Heart left ventricle (tissue), 16 donors: ENCODE results near the gene EMILIN3. TPM values are rescaled to one million over a fixed set of nuclear protein-coding genes. Genes with fewer than 3 reads are reported as not detected.

Source experiments
- ATAC-seq, 4 donors: fragments of 200-7000 bp; cut with Tn5 transposase; one replicate each; pipeline ENCODE4 v1.9.1; 2020 to 2022; ENCODE audit warnings: moderate library complexity in 4 of 4, mild to moderate bottlenecking in 3 of 4, moderate number of reproducible peaks in 1 of 4
- DNase-seq, 5 donors: peaks; one replicate each; pipeline ENCODE4 v3.0.0-alpha.2; 2020
- H3K27ac ChIP-seq, 12 donors: fragments of 200-600 bp; sonication (generic) in 4 of 12; one replicate each; pipeline versions ENCODE4 v1.5.0 to v1.8.0; 2016 to 2022; ENCODE audit warnings: mild to moderate bottlenecking in 2 of 12
- H3K27me3 ChIP-seq, 9 donors: fragments of 200-600 bp; sonication (generic) in 2 of 9; one replicate each; pipeline versions ENCODE4 v1.5.1 to v1.8.0; 2016 to 2022; ENCODE audit warnings: mild to moderate bottlenecking in 3 of 9
- H3K36me3 ChIP-seq, 9 donors: fragments of 200-600 bp; sonication (generic) in 2 of 9; one replicate each; pipeline versions ENCODE4 v1.5.0 to v1.8.0; 2018 to 2022; ENCODE audit warnings: mild to moderate bottlenecking in 2 of 9
- H3K4me1 ChIP-seq, 12 donors: fragments of 200-600 bp; sonication (generic) in 4 of 12; one replicate each; pipeline versions ENCODE4 v1.5.0 to v1.8.0; 2016 to 2022; ENCODE audit warnings: mild to moderate bottlenecking in 3 of 12
- H3K4me3 ChIP-seq, 12 donors: fragments of 200-600 bp; sonication (generic) in 4 of 12; one replicate each; pipeline versions ENCODE4 v1.5.0 to v1.8.0; 2017 to 2022; ENCODE audit warnings: mild to moderate bottlenecking in 9 of 12, moderate library complexity in 4 of 12
- H3K9me3 ChIP-seq, 12 donors: fragments of 200-600 bp; sonication (generic) in 4 of 12; one replicate each; pipeline versions ENCODE4 v1.5.0 to v1.8.0; 2016 to 2022; ENCODE audit warnings: mild to moderate bottlenecking in 1 of 12
- POLR2A ChIP-seq, 2 donors: fragments of 450-650 bp; IDR thresholded peaks; one replicate each; pipeline ENCODE4 v1.6.1; 2017; ENCODE audit warnings: antibody characterized with exemption in 2 of 2, mild to moderate bottlenecking in 2 of 2, moderate library complexity in 2 of 2
- WGBS, 4 donors: extraction: QIAGEN DNeasy Blood & Tissue Kit in 2 of 4; methylation state at CpG; one replicate each; pipeline versions ENCODE4 v1.1.5 to v1.1.7; 2013 to 2018; 5-methylcytosine and 5-hydroxymethylcytosine counted together
- intact Hi-C, 10 donors: fragments of 100-400 bp; cut with DNase I; formaldehyde crosslinking; loops; one replicate each; pipeline versions ENCODE4 v1.11.1 to v1.14.2; 2022
- polyA plus RNA-seq, 2 donors: library from polyadenylated mRNA; stranded (reverse); fragments of 200-250 nt; gene quantifications; one replicate each; pipeline ENCODE4 v1.2.3, GENCODE V29; 2013
- total RNA-seq, 9 donors: library from RNA; depleted of rRNA in 2 of 9; stranded (reverse); fragments of >200 nt in 2 of 9; fragmentation: NEBNext Ultra II Directional in 3 of 9; extraction: Animal tissue kit (Norgen Biotek cat#: 25700) in 3 of 9; gene quantifications; one replicate each; pipeline versions ENCODE4 v1.1.0 to v1.2.4, GENCODE V29; 2016 to 2023
- TF ChIP-seq, protein P1 (sequence below), 12 donors: fragments of 200-600 bp; sonication (generic) in 4 of 12; IDR thresholded peaks; one replicate each; pipeline versions ENCODE4 v1.5.0 to v1.8.0; 2018 to 2022; ENCODE audit warnings: antibody characterized with exemption in 12 of 12, mild to moderate bottlenecking in 5 of 12
- donor health status: ischemic (EF 13 %, LVEDD 7.1; RV severe dilation, severe dysfunction).
- donor health status: healthy with polysubstance abuse.
- donor health status: DM: no; HTN: yes; CAD: no.
- donor health status: DM: no; HTN: no; CAD: no.
- donor health status: ischemic (EF 25% LVEDD 6.9; RV normal size, moderate dysfunction).
- donor health status: ischemic (EF 25% LVEDD 5.7; RV mildly dilated, moderate dysfunction).
- donor health status: healthy.
- donor health status: DM: yes; HTN: yes; CAD: no.
- donor health status: ischemic (EF 35%, LVEDD 5.7; RV mildly dilated, moderate dysfunction).
- donor health status: nonischemic (EF 11% LVEDD 7.7; RV severe dilation, severe dysfunction).
- donor health status: DM: yes; HTN: yes; CAD: no.
- donor health status: PGD.
- donor health status: ischemic (EF 29% LVEDD 5.4; RV normal size, mild dysfunction).
- donor health status: nonischemic (EF 23%, LVEDD 6.1; RV moderate dilation, normal function).

The EMILIN3 gene
- total and polyA plus RNA-seq, 11 donors = 0.24 to 9.3 (median 2.2) TPM

DNA sequence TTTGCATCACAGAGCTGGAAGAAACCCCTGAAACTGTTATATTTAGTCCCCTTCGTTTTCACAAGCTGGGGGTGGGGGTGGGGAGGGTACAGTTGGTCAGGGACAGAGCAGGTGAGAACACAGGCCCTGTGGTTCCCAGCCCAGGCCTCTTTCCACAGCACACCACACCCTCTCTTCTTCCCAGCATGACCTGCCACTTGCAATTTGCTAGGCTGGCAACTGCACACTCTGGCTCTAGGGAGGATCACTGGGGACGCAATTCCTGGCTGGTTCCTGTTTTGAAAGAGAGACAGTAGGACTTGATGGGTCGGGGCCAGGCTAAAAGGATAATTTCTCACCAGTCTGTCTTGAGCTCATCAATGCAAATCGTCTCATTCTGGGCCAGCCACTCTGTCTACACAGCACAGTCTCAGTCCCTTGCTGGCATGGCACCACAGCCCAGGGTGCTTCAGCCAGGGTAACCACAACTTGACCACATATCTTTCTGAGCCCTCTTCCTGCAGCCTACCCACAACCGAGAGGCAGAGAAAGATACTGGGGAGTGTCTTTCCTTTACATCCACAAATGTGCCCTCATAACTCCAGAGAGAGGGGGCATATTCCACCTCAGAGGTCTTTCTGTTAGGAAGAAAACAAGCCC, 41.7 kb upstream of the EMILIN3 start:
- DNase-seq = no peak
- 61 to 71% (median 67%) methylated on average over 5 of the region's 5 CpGs for WGBS, 4 donors
- intact Hi-C loops = loop anchor here in 8 of 10 donors (2.0 to 10.0 kb wide), 10 partner anchors 41 to 273 kb away; partner anchors contain the start of genes LPIN3 (in 3 of the 8), PLCG1 (in 2 of the 8) and EMILIN3 (in 1 of the 8)
- peaks cover 0 to 90% (median 62%) of the 10 kb centered on the region in 9 donors for H3K36me3 ChIP-seq
- peak overlapping the region in 3 of 12 donors; percentile 2 to 20 (median 12) for H3K27ac ChIP-seq
- ATAC-seq = no peak
- H3K27me3 ChIP-seq = no peaks in the 10 kb centered on the region
- peaks cover 3 to 64% (median 35%) of the 10 kb centered on the region in 12 donors for H3K4me1 ChIP-seq
- no peak overlapping the region for H3K4me3 ChIP-seq
- H3K9me3 ChIP-seq = no peaks in the 10 kb centered on the region
- TF ChIP-seq, protein P1, sequence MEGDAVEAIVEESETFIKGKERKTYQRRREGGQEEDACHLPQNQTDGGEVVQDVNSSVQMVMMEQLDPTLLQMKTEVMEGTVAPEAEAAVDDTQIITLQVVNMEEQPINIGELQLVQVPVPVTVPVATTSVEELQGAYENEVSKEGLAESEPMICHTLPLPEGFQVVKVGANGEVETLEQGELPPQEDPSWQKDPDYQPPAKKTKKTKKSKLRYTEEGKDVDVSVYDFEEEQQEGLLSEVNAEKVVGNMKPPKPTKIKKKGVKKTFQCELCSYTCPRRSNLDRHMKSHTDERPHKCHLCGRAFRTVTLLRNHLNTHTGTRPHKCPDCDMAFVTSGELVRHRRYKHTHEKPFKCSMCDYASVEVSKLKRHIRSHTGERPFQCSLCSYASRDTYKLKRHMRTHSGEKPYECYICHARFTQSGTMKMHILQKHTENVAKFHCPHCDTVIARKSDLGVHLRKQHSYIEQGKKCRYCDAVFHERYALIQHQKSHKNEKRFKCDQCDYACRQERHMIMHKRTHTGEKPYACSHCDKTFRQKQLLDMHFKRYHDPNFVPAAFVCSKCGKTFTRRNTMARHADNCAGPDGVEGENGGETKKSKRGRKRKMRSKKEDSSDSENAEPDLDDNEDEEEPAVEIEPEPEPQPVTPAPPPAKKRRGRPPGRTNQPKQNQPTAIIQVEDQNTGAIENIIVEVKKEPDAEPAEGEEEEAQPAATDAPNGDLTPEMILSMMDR (IDR thresholded peaks at IDR 0.05) = no peak
- TF ChIP-seq POLR2A (IDR thresholded peaks at IDR 0.05) = no peak

DNA sequence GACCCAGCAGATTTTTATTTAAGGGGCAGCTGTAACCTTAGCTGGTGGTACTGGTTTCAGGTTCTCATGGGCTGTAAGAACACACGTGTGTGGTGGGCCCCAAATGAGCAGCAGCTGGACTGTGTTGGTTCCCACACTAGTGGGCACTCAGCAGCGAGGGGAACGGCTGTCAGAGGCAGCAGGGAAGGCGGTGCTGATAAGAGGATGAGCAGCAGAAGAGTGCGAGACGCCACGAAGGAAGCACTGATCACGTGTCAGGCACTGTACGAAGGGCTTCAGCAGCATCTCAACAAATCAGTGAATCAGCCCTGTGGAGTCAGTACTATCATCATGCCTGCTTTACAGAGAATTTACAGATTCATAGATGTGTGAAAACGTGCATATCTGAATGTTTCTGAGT, 41.0 kb upstream of the EMILIN3 start:
- peaks cover 3 to 62% (median 35%) of the 10 kb centered on the region in 12 donors for H3K4me1 ChIP-seq
- no peak overlapping the region for H3K27ac ChIP-seq
- no peak overlapping the region for H3K4me3 ChIP-seq
- H3K27me3 ChIP-seq = no peaks in the 10 kb centered on the region
- no peak for TF ChIP-seq POLR2A (IDR thresholded peaks at IDR 0.05)
- TF ChIP-seq, protein P1 (IDR thresholded peaks at IDR 0.05) = no peak
- H3K9me3 ChIP-seq = no peaks in the 10 kb centered on the region
- no peak for ATAC-seq
- 75 to 91% (median 78%) methylated on average over 10 of the region's 10 CpGs for WGBS, 4 donors
- intact Hi-C loops = loop anchor here in 8 of 10 donors (2.0 to 10.0 kb wide), 11 partner anchors 40 to 273 kb away; partner anchors contain the start of genes LPIN3 (in 4 of the 8), PLCG1 (in 2 of the 8) and EMILIN3 (in 1 of the 8)
- peaks cover 0 to 90% (median 61%) of the 10 kb centered on the region in 9 donors for H3K36me3 ChIP-seq
- no peak for DNase-seq

DNA sequence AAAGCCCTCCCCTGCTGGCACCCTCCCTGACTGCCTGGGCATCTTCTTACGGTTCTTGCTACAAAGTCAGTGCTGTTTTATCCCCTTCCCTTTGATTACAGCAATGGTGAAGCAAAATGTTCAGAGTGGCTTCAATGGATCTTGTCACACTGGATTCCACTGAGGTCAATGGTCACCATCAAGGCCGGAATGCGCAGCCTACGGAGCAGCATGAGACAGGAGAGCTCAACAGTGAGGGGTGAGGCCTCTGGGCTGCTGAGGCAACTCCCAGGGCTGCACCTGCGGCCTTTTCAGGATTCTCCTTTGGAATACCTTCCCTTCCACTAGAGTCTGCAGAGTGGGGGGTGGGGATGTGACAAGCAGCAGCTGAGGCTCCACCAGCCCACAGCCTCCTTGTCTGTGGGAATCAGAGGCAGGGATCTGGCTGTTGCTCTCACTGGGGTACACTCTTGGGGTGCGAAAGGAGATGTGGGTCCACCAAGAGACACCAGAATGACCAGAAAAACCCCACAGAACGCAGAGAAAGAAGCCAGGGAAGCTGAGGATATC, 40.4 kb upstream of the EMILIN3 start:
- Histone ChIP-seq H3K27me3 (no peaks in the 10 kb centered on the region), H3K36me3 (peaks cover 0 to 83% (median 61%) of the 10 kb centered on the region in 9 donors), H3K27ac (peak overlapping the region in 1 of 12 donors; percentile 33), H3K4me1 (peaks cover 3 to 56% (median 31%) of the 10 kb centered on the region in 12 donors), H3K9me3 (no peaks in the 10 kb centered on the region), H3K4me3 (no peak overlapping the region)
- ATAC-seq (no peak), DNase-seq (no peak)
- TF ChIP-seq POLR2A (IDR thresholded peaks at IDR 0.05) = no peak
- TF ChIP-seq, protein P1 (IDR thresholded peaks at IDR 0.05) = no peak
- intact Hi-C loops = loop anchor here in 8 of 10 donors (2.0 to 10.0 kb wide), 10 partner anchors 40 to 272 kb away; partner anchors contain the start of genes LPIN3 (in 4 of the 8), PLCG1 (in 2 of the 8) and EMILIN3 (in 1 of the 8)
- 83 to 90% (median 89%) methylated on average over 3 to 7 of the region's 7 CpGs for WGBS, 4 donors

DNA sequence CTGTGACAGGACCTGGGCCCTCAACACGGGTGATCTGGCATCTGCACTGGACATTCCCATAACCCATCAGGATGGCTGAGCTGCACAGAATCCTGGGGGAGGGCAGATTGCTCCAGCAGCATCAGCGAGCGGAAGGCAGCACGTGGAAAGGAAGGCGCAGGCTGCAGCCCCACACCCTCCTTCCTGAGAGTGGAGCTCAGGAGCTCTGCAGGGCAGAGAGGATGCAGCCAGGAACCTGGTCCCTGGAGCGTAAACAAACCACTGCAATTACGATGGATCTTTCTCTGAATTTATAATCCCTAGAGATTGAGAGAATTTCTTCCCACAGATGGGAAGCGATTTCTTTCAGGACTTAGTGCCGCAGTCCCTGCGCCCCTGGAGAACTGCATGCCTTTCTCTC, 39.7 kb upstream of the EMILIN3 start:
- H3K9me3 ChIP-seq = no peaks in the 10 kb centered on the region
- peak in 1 of 5 donors; percentile 43 for DNase-seq
- no peak overlapping the region for H3K4me3 ChIP-seq
- 54 to 62% (median 60%) methylated on average over 10 of the region's 10 CpGs for WGBS, 4 donors
- peaks cover 0 to 50% (median 27%) of the 10 kb centered on the region in 12 donors for H3K4me1 ChIP-seq
- H3K27me3 ChIP-seq = no peaks in the 10 kb centered on the region
- peaks cover 0 to 83% (median 59%) of the 10 kb centered on the region in 9 donors for H3K36me3 ChIP-seq
- TF ChIP-seq, protein P1 (IDR thresholded peaks at IDR 0.05) = no peak
- no peak for TF ChIP-seq POLR2A (IDR thresholded peaks at IDR 0.05)
- intact Hi-C loops = loop anchor here in 8 of 10 donors (2.0 to 10.0 kb wide), 10 partner anchors 39 to 272 kb away; partner anchors contain the start of genes LPIN3 (in 4 of the 8), PLCG1 (in 2 of the 8) and EMILIN3 (in 1 of the 8)
- peak overlapping the region in 1 of 12 donors; percentile 33 for H3K27ac ChIP-seq
- ATAC-seq = peak in 2 of 4 donors; percentile 23 to 56
